SK-N-SH treated with all-trans-retinoic acid at 6 μM for 48 hours (cell line): ENCODE data around the gene LSM7.

ENCODE experiments used
- ARNTL ChIP-seq: fragments of 450-650 bp; formaldehyde crosslinking; IDR thresholded peaks from 2 replicates; pipeline ENCODE4 v1.5.0; 2020; ENCODE audit warnings: low read depth, mild to moderate bottlenecking, moderate library complexity, borderline replicate concordance
- BACH2 ChIP-seq: fragments of 250-450 bp; sonication (Bioruptor Pico); IDR thresholded peaks from 2 replicates; pipeline ENCODE4 v1.9.0; 2021; ENCODE audit warnings: mild to moderate bottlenecking, borderline replicate concordance
- CSDC2 ChIP-seq: fragments of 250-450 bp; sonication (Bioruptor Pico); IDR thresholded peaks from 2 replicates; pipeline ENCODE4 v1.5.0; 2020; ENCODE audit warnings: mild to moderate bottlenecking, moderate library complexity
- GLIS3 ChIP-seq: fragments of 250-450 bp; sonication (Bioruptor Pico); IDR thresholded peaks from 2 replicates; pipeline ENCODE4 v1.5.0; 2020; ENCODE audit warnings: mild to moderate bottlenecking, moderate library complexity
- OSR1 ChIP-seq: fragments of 250-450 bp; sonication (Bioruptor Pico); IDR thresholded peaks from 2 replicates; pipeline ENCODE4 v1.8.0; 2022; ENCODE audit warnings: moderate library complexity, mild to moderate bottlenecking, inconsistent platforms
- PATZ1 ChIP-seq: fragments of 250-450 bp; sonication (Bioruptor Pico); IDR thresholded peaks from 2 replicates; pipeline ENCODE4 v1.8.0; 2020; ENCODE audit warnings: mild to moderate bottlenecking, moderate library complexity, borderline replicate concordance
- POU6F1 ChIP-seq: fragments of 250-450 bp; sonication (Bioruptor Pico); IDR thresholded peaks from 2 replicates; pipeline ENCODE4 v1.8.0; 2021; ENCODE audit warnings: low read depth, mild to moderate bottlenecking, moderate library complexity, borderline replicate concordance
- RARB ChIP-seq: fragments of 250-450 bp; sonication (Bioruptor Pico); IDR thresholded peaks from 2 replicates; pipeline ENCODE4 v1.8.0; 2021; ENCODE audit warnings: mild to moderate bottlenecking, moderate library complexity
- TOX ChIP-seq: fragments of 250-450 bp; sonication (Bioruptor Pico); IDR thresholded peaks from 2 replicates; pipeline ENCODE4 v1.8.0; 2021; ENCODE audit warnings: mild to moderate bottlenecking, moderate library complexity, borderline replicate concordance
- ZC3H10 ChIP-seq: fragments of 250-450 bp; sonication (Bioruptor Pico); IDR thresholded peaks from 2 replicates; pipeline ENCODE4 v1.5.1; 2021; ENCODE audit warnings: mild to moderate bottlenecking, moderate library complexity
- ZFP3 ChIP-seq: fragments of 250-450 bp; sonication (Bioruptor Pico); IDR thresholded peaks from 2 replicates; pipeline ENCODE4 v1.5.0; 2020; ENCODE audit warnings: mild to moderate bottlenecking, moderate library complexity
- ZNF565 ChIP-seq: fragments of 450-650 bp; formaldehyde crosslinking; conservative IDR thresholded peaks from 2 replicates; pipeline ENCODE4 v1.5.0; 2020; ENCODE audit warnings: low read depth, mild to moderate bottlenecking, moderate library complexity
- ZNF8 ChIP-seq: fragments of 450-650 bp; formaldehyde crosslinking; IDR thresholded peaks from 2 replicates; pipeline ENCODE4 v1.5.0; 2020; ENCODE audit warnings: mild to moderate bottlenecking, moderate library complexity

- TF ChIP-seq OSR1 (CRISPR knock-in tag), result no peak
- no peak for TF ChIP-seq ZFP3 (CRISPR knock-in tag)
- no peak for TF ChIP-seq BACH2
- TF ChIP-seq ZNF565, result no peak
- TF ChIP-seq PATZ1, result no peak
- TF ChIP-seq ARNTL (CRISPR knock-in tag), result no peak
- TF ChIP-seq ZNF8 (CRISPR knock-in tag), result no peak
- TF ChIP-seq TOX, result no peak
- no peak for TF ChIP-seq GLIS3 (CRISPR knock-in tag)
- TF ChIP-seq CSDC2 (CRISPR knock-in tag), result no peak
- no peak for TF ChIP-seq RARB
- TF ChIP-seq ZC3H10 (CRISPR knock-in tag), result no peak
- no peak for TF ChIP-seq POU6F1 (CRISPR knock-in tag)
Measured at GRCh38 chr19:2362970-2363300, 34.5 kb upstream of the LSM7 start.
